ENCODE results near the gene RBMS3. TPM values are rescaled to one million over a fixed set of nuclear protein-coding genes. Genes with fewer than 3 reads are reported as not detected.
"Not testable (repeated sequence)": the region's sequence is repeated elsewhere in the genome, so short reads cannot be mapped to it uniquely, and the experiment has no call there.

RBMS3 gene
- total RNA-seq, 1 experiment from 2014 or later: 11.0 TPM

DNA sequence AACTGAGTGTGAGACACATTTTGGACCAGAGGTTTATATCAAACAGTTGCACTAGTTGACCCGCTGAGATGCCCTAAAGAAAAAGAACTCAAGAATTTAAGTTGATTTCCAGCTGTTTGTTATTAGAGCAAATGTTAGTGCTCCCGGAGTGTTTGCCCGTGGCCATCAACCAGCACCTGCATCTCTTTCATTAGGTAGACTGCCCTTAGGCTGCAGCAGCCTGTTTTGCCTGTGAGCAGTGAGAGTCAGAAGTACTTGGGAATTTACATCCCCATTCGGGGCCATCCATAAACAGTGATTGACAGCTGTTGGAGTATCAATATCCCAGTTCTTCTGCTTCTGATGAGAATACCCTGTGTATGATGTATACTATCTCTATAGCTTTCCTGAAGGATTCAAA lies 492.6 kb downstream of the RBMS3 start:
- no peak for DNase-seq (ENCODE audit: low read depth)

DNA sequence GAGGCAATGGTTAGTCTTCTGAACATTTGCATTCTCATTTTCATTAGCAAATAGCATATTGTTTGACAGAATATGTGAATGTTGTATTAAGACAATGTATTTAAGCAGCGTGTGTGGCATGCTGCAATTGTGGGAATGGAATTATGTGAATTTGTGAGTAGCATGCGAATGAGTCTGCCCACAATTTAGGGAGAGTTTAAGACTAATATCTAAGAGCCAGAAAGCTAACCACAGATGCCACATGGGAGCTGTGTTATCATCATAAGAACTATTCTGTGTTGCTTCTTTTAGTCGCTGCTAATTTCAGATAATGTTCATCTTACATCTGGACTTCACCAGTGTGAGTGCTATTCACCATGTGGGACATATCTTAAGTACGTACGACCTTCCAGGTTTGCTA lies 494.5 kb downstream of the RBMS3 start:
- no peak for DNase-seq (ENCODE audit: low read depth)

DNA sequence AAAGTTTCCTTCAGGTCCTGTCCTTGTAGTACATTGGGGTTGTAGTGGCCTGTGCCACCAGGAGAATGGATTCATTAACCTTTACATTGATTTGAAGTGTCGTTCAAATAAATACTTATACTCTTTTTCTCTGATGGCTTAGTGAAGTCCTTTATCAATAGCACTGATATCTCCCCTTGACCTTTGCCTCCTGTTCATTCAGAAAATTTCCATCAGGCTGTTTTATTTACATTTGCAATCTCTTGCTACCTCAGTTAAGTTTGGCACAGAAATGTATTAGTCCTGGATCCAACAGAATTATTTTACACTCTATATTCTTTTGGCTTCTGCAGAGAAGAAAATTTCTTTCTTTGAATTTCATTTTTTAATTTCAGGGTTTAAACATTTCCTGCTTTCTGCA lies 497.0 kb downstream of the RBMS3 start:
- no peak for DNase-seq (ENCODE audit: low read depth)

DNA sequence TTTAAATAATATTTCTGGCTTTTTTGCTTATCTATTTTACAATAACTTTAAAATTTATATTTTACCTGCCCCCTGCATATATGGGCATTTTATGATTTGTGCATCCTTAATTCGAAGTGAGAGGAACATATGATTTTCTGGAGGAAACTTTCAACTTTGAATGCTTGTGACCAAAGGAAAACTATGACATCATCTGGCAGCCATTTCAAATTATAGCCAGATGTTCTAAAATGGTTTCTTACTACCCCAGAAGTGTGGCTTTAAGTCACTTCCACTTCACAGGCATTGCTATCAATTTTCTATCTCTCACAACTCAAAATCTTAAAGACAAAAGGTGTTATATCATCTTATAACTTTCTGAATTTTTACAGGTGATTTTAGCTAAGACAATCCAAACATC lies 508.8 kb downstream of the RBMS3 start:
- no peak for DNase-seq (ENCODE audit: low read depth)

DNA sequence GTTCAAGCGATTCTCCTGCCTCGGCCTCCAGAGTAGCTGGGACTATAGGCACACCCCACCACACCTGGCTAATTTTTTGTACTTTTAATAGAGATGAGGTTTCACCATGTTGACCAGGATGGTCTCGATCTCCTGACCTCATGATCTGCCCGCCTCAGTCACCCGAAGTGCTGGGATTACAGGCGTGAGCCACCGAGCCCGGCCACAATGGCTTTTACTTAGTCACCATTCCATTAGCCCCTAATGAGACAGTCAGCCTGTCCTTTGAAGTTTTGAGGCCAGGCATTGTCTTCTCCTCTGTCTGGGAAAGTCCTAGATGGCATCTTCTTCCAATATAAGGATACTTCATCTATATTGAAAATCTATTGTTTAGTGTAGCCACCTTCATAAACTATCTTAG lies 515.9 kb downstream of the RBMS3 start:
- no peak for DNase-seq (ENCODE audit: low read depth)

DNA sequence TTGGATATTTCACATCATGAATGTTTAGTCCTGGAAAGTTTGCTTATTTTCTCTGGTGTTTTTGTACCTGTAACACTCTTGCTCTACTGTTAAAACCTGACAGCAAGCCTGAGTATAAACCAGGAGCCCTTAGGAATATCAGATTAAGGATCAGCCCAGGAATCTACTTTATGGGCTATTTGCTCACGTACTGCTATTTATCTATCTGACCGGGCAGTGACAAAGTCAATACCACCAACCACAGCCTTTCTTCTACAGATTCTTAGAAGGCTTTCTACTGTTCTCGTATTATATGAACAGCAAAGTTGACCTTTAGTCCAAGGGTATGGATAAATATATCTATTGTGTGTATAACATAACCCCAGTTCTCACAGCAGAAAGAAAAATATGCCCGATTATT lies 521.2 kb downstream of the RBMS3 start:
- no peak for DNase-seq (ENCODE audit: low read depth)

DNA sequence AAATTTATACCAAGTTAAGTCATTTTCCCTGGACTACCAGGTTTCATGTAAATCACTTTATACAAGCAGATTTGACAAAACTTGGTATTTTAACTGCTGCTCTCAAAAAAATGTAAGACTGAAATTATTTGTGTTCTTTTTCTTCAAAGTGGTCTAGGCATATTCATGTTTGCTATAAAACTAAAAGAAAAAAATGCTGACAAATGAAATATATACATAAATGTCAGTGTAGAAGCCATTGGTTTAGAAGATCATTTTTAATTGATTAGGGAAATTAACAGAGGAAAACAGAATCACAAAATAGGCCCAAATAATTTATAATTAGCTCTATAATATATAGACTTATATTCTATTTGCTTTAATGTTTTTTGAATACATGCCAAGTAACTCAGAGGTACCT lies 523.2 kb downstream of the RBMS3 start:
- no peak for DNase-seq (ENCODE audit: low read depth)

DNA sequence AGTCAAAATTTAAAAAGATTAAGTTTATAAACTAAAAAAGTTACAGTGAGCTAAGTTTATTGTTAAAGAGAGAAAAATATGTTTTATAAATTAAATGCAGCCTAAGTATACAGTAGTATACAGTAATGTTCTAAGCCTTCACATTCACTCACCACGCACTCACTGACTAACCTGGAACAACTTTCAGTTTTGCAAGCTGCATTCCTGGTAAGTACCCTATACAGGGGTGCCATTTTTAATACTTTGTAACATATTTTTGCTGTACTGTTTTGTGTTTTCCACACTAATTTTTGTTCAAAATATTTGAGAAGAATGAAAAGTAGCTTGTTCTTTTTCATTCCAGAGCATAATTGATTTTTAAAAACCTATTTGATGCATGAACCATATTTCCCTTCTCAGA lies 524.9 kb downstream of the RBMS3 start:
- DNase-seq (ENCODE audit: low read depth): peak; percentile 2

DNA sequence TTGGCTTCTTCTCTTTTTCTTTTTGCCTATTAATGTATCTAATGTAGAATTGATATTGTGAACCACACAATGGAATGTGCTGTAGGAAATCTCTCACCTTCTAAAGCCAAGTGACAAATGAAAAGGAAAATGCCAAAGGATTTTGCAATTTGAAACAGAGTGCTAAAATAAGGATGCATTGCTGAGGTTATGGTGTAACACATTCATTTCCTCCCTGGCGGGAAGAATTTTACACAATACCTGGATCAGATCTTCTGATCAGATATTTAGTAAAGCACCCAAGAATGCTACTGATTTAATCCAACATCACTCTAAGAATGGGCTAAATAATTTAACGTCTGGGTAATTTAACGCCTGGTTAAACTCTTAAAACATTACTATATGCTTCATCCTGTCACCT lies 527.5 kb downstream of the RBMS3 start:
- not testable (repeated sequence) for DNase-seq (ENCODE audit: low read depth)

DNA sequence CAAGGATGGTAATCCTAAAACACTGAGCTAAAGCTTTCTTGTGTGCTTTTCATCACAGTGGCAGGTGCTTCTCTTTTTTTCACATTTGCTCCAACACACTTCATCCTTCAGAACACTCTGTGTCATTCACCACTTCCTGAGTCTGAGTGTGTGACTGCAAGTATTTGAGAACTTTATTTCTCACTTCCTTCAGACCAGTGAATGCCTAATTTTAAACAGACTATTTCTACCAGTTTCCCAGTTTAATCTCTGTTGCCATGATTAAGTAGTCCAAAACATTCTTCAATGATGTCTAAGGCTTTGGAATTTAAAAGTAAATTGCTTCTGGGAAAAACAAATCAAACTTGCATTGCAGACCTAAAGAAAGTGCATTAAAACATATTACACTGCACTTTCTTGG lies 541.2 kb downstream of the RBMS3 start:
- peak; percentile 6 for DNase-seq (ENCODE audit: low read depth)

DNA sequence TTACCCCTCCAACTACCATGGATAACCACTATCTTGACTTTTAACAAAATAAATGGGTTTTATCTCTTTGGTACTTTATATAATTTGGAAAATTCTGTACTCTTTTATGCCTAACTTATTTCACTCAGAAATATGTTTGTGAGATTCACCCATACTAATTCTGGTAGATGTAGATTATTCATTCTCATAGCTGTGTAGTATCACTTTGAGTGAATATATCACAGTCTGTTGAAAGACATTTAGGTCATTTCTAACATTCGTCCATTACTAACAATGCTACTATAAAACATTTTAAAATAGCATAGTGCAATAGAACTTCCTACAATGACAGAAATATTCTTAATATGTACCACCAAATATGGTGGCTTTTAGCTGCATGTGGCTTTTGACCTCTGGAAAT lies 542.4 kb downstream of the RBMS3 start:
- DNase-seq (ENCODE audit: low read depth): no peak

DNA sequence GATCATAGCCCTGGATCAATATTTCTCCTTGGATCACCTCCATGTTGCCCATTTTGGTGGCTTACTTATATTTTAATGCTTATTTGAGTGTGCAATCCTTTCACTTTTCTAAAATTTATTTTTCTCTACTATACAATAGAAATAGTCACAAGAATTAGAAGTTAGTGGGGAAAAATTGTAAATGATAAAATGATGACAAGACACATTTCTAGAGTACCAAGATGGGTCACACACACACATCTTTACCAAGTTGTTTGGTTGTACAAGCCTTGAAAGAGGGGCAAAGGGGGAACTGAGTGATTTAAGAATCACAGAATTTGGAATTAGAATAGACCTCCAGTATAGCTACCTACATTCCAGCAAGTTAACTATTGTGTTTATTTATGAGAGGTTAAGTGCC lies 545.8 kb downstream of the RBMS3 start:
- DNase-seq (ENCODE audit: low read depth): no peak

DNA sequence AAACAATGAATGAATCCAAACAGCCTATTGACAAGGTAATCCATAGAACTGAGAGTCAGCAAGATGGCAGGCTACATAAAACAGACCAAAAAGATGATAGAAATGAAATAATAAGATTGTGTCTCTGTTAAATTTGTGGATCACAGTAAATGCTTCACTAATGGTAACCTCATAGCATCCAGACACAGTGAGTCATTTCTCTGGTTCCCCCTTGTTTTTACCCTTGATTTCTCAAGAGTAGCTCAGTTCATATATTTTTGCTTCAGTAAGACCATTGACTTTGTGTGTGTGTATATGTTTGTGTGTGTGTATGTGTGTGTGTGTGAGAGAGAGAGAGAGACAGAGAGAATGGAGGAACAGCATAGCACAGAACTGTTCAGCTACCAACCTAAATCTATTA lies 546.9 kb downstream of the RBMS3 start:
- no peak for DNase-seq (ENCODE audit: low read depth)

DNA sequence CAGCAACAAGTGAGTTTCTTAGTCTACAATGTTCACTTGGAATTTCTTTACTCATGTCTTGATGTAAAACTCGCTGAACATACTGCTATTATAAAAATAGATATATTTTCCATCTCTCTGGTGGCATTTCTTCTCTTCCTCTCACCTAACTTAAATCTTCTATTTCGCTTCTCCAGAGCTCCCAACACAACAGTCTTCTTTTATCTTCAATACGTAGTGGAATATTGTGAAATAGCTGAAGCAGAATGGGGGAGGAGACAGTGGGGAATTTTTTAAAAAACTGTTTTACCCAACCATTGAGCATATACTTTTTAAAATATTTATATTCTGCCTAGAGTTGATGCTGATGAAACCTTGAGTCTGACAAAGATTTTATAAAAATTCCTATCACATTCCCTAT lies 548.5 kb downstream of the RBMS3 start:
- DNase-seq (ENCODE audit: low read depth): no peak

DNA sequence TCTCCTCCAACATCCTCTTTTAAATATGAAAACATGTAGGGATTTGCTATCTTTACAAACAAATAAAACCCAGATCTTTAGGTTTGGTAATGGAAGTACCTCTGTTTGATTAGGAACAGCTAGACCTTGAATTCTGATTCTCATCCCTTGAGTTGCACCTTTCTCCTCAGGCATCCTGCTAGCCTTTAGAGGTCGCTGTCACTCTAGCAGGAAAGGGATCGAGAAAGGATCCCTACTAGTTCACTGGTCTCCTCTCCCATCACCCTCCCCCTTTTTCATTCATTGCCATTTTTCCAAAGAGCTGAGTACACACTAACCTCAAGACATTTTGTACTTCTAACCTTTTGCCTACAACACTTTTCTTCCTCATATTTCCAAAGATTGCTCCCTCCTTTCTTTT lies 569.8 kb downstream of the RBMS3 start:
- no peak for DNase-seq (ENCODE audit: low read depth)

DNA sequence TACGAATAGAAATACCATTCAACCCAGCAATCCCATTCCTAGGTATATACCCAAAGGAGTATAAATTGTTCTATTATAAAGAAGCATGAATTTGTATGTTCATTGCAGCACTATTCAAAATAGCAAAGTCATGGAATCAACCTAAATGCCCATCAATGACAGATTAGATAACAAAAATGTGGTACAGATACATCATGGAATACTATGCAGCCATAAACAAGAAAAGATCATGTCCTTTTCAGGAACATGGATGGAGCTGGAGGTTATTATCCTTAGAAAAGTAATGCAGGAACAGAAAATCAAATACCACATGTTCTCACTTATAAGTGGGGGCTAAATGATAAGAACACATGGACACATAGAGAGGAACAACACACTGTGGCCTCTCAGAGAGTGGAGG lies 571.9 kb downstream of the RBMS3 start:
- DNase-seq (ENCODE audit: low read depth): no peak

DNA sequence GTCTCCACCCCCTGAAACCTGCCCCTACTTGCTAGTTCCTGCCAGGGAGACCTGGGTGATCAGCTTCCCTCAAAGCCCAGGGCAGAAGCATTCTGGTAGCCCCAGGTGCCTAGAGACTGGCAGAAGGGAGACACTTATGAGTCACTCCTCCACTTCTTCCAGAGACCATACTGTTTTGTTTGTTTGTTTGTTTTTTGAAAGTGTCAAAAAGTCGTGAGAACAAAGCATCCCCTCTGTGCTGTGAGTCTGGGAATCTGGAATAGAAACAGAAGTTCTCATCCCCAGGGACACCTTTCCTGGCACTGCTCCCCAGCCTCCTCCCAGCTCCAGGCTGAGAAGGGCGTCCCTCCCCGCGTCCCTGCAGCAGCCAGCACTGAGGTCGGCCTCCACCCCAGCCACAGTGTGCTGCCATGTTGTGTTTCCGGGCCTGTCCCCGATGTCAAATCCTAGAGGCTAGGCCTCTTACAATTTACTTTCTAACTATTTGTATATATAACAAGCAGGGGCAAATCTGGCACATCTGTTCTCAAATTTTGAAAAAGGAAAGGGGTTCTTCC lies 573.0 kb downstream of the RBMS3 start:
- DNase-seq (ENCODE audit: low read depth): no peak

DNA sequence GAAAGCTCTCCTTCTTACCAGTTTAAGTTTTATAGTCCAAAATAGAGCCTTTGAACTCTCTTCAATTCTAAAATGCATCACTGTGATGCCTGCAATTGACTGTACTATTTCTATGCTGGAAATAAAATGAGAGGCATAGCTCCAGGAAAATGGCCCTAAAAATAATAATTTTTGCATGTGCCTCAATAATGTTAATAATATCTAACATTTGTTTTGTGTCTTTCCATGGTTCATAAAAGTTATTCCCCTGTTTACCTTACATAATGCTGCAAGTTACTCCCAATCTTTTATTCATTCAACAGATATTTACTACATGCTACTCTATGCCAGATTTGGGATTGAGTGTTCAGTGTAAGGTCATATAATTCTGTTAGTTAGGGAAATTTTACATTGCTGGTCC lies 574.0 kb downstream of the RBMS3 start:
- no peak for DNase-seq (ENCODE audit: low read depth)

DNA sequence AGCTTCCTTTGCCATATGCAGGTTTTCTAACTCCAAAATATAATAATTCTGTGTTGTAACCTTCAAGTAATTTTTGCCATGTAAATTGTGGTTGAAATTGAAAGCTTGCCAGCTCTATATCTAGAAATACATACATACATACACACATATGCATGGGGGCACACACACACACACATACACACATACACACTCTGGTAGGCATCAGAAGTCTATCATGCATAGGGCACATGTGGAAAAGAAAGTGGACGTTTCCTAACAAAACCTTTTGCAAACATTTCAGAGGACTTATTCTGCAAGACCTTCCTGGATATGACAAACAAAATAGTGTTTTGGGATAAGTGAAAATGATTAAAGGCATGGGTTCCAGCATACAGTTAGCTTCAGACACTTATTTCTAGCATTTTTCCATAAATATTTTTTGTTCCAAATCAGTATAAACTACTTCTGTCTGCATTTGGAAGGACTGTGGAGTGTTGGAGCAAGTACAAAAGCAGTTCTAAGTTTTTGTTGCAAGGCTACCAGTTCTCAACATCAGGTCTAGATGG lies 578.9 kb downstream of the RBMS3 start:
- no peak for DNase-seq (ENCODE audit: low read depth)

DNA sequence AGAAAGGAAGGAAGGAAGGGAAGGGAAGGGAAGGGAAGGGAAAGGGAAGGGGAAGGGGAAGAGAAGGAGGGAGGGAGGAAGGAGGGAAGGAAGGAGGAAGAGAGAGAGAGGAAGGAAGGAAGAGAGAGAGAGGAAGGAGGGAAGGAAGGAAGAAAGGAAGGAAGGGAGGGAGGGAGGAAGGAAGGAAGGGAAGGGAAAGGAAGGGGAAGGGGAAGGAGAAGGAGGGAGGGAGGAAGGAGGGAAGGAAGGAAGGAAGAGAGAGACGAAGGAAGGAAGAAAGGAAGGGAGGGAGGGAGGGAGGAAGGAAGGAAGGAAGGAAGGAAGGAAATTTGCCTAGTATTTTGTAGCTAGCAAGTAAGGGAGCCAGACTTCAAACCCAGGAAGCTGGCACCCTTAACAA lies 583.9 kb downstream of the RBMS3 start:
- DNase-seq (ENCODE audit: low read depth): no peak

DNA sequence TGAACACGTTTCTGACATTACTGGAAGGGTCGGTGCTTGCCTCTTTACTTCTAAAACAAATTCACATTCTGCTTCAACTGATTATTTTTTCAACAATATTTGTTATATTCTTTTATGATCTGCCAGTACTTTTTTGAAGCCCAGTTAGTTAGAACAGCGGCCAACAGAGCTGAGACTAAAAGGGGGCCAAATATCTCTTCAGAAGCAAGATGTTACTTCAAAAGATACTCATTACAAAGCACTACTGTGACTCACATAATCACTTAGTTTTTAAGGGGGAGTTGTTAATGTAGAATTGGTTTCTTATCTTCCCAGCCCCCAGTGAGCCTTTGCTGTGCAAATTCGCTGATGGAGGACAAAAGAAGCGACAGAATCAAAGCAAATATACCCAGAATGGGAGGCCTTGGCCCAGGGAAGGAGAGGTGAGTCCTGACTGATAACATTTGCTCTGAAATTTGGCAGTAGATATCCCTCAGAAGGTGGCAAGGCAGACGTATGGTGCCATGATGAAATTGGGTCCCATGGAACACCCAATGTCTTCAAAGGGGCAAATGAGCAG lies 587.8 kb downstream of the RBMS3 start:
- DNase-seq (ENCODE audit: low read depth): no peak

DNA sequence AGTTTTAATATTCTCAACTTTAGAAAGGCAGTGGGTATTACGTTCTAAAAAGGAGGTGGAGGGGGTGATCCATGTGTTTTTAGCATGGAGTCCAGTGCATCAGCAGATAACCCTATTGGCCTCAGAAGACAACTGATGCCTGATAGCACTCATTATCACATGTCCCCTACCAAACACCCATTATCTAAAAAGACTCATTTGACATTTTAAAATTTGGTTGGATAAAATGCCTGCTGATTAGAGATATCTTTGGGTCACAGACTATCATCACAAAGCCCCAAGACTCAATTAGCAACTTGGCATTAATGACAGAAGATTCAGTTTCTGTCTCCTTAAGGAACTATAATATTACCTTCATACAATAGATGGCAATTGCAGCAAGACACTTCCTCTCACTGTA lies 589.3 kb downstream of the RBMS3 start:
- DNase-seq (ENCODE audit: low read depth): no peak

DNA sequence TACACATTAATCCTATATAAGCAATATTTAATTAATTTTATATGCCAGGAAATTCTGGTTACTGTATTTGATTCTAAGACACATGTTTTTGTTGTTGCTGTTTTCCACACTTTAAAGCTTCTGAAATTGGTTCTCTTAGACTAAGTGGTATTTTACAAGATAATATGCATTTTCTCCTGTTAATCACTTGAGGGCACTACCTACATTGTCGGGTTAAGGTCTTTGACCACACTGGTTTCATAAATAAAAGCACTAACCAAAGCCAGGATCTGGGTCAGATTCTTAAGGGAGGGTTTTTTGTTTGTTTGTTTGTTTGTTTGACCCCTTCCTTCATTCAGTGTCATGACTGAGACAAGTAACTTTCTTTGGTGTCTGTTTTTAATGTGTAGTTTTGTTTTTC lies 590.2 kb downstream of the RBMS3 start:
- DNase-seq (ENCODE audit: low read depth): no peak

DNA sequence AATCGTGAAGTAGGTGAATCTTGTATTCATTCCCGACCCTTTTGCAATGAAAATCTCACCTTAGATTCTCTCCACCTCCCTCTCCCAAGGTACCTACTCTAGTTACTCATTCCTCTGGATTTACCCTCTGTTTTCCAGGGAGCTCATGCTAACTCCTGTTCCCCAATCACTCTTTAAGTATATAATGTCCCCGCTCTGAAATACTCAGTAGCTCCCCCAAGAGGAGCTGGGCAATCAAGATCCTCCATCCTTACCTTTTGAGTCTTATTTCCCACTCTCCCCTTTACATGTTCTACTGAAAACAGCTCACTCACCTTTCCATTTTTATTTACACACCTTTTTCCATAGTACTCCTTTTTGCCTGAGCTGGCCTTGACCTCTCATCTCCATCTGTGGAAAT lies 599.9 kb downstream of the RBMS3 start:
- no peak for DNase-seq (ENCODE audit: low read depth)
